ENCODE results near the gene GSTM3. TPM values are rescaled to one million over a fixed set of nuclear protein-coding genes. Genes with fewer than 3 reads are reported as not detected.

The GSTM3 gene
- 40.6 TPM for total RNA-seq

DNA sequence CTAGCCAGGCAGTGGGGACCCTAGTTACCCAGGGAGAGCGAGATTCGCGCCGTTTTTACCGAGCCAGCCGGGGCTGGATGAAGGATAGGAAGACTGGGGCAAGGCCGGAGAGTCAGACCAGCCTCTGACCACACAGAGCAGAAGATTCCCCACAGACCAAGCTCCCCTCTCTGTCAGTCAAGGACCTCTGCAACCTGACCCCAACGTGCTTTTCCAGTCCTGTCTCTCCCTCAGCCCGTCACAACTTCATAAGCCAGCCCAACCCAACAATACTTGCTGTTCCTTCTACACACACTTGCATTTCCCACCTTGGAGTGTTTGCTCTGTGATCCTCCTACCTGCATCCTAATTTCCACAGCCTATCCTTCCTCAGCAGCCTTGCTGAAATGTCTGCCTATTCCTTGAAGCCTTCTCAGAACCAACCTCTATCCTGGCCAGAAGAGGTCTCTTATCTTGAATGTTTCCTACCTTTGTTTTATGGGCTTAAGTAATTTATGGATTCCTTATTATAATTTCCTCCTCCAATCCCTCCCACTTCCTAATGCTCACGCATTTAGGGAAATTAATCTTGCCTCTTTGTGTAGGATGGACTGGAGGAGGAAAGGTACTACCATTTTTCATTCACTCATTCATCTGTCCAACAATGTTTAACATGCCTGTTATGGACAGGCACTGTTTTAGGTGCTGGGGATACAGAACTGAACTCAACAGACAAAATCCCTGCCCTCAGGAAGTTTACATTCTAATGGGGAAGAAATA lies at the start of gene GSTM3:
GSTM3 (minus strand) TSS at position 424 of the 759 bp plus-strand sequence. CDS start 751 bp downstream, outside the sequence.
- no peak for DNase-seq (ENCODE audit: low spot score)

DNA sequence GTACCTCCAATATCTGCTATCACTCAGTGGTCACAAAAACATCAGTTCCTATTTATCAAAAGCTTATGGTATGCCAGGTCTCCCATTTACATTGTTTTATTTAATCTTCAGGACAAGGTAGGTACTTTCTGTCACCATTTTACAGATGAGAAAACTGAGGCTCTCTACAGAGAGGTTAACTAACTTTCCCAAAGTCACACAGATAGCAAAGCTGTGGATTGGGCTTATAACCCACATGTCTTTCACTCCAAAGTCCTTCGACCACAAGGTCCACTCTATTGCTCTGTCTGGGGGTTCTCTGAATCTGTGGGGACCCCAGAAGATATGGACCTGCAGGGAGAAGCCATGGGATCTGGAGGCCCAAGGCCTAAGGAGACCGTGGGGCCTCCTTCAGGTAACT lies 49.5 kb upstream of the GSTM3 start:
- no peak for DNase-seq (ENCODE audit: low spot score)

DNA sequence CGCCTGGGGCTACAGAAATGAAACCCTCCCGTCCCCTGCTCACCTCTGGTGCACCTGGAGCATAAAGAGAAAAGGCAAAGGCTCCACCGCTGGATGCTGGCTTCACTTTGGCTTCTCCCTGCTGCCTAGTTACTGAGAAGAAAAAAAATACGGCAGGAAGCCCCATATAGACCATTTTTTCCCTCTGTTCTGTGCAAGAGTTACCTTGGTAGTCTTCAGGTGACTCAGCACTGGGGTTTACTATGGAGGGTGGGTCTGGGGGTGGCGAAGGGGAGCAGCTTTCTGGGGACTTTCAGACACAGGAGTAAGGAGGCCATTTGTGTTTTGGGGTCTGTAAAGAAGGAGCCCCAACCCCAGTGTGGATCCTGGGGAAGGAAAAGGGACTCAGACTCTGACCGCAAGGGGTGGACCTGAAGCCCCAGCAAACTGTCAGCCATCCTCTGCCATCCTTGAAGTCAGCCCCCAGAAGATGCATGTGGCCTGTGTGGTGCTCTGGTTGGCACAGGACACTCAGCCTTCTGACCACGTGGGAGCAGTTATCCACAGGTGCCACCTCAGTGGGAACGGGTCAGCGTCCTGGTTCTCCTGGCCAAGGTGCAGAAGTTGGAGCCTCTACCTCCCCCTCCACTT lies 48.8 kb upstream of the GSTM3 start:
- no peak for DNase-seq (ENCODE audit: low spot score)

DNA sequence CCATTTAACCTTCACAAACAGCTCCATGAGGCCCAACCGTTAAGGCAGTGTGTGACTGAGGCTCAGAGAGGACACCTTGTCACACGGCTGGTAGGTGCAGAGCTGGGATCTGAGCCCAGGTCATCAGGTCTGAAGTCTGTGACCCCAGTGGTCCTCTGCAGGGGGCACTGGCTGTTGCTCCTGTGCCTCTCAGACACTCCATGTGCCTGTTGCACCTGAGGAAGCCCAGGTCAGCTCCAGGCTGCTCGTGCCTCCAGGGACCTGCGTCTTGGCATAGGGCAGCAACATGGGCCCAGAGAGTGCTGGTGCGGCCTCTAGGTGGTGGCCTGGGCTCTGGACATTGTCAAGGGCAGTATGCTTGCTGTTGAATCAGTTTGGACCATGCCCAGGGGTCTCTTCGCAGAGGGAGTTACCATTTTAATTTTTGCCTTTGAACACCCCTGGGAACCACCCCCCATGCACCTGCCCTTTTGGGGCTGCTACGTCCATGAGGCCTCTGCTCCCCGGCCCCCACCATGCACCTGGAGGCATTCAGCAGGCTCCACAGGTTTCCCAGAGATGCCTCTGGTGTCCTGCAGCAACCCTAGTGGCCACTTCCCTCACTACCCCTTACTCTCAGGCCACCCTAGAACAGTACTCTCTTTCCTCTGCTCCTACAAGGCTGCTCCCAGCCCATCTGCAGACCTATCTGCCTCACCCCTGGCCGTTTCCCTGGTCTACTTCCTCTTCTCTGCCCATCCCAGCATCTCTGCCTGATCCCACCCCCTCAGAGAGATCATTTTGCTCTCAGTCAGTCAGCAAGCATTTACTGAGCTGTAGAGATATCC lies 48.1 kb upstream of the GSTM3 start:
- no peak for DNase-seq (ENCODE audit: low spot score)

DNA sequence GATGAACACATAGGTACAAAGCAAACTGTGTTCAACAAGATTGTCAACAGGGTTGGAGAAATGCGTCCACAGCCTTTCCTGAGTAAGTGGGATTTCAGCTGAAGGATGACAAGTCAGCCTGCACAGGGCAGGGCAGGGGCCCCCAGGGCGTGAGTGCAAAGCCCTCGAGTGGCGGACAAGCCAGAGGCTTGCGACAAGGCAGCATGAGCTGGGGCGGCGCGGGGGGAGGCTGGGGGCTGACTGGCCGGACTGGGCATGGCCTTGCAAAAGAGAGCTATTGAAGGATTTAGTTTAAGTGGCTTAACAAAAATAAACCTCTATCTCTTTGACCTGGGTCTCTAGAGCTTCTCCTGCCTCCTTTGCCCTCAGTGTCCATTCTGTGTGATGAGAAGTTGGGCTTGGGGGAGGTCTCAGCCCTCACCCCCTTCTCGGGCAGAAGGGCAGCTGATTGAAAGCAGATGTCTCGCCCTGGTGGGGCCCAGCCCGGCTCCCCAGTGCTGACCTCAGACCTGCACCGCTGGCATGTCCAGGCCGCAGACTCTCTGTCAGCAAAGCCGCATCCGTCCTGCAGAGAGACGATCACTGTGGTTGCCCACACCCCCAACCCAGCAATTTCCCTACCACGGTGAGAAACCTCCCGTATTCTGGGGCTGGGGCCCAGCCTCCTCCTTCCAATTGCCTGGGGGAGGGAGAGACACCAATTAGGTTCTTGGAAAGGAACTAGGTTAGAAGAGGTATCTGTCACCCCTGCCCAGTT lies 47.2 kb upstream of the GSTM3 start:
- no peak for DNase-seq (ENCODE audit: low spot score)

DNA sequence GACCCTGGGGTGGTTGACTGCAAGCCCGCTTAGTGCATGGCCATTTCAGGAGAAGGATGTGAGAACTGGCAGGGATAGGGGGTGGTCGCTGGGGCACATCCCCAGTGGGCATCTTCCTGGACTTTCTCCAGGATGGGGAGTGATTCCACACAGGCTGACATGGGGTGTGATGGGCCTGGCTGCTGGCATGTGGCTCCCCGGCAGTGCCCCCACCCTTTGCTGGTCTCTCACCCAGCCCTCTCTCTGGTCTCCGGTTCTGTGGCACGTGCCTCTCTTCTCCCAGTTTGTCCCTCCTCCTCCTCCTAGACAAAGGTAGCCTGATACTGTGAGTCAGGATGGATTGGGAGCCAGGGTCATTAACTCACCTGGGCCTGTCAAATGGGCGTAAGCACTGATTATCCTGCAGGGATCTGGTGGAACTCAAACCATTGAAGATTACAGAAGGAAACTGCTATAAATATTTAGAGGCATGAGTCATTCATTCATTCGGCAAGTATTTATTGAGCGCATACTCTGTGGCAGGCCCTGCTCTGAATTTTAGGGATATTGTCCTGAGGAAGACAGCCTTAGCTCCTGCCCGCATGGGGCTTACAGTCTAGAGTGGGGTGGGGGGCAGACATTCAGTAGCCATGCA lies 46.5 kb upstream of the GSTM3 start:
- DNase-seq (ENCODE audit: low spot score): no peak

DNA sequence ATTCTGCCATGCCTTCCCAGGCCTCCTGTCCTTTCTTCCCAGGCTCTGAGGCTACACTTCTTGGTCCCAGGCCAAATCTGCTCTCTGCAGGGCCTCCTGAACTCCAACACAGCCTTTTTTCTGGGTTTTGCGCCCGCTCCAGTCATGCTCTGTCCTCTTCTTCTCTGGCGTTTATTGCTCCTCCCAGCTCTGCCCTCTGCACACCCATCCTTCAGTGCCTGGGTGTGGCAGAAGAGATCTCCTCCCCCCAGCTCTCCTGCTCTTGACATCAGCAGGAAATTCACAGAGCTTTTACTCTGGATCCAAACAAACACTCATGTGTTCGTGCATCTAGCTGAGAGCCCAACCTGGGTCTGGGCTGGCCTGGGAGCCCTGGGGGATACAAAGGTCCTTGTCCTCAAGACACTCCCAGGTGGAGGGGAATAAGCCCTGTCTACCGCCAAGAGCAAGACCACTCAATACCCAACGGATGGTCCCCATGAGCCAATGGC lies 45.7 kb upstream of the GSTM3 start:
- DNase-seq (ENCODE audit: low spot score): peak; percentile 66

DNA sequence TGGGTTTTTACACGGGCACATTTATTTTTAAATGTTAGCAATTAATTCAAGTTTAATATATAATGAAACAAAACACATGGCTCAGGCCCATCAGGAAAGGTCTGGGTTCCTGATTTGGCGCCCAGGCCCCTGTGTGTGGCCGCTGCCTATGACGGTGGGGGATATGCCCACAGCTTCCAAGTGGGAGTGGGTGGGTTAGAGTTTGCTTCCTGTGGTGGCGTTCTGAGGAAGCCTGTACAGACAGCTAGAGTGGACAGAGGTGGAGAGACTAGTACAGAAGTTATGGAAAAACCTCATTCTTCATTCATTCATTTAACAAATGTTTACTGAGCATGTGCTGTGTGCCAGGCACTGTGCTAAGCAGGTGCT lies 45.3 kb upstream of the GSTM3 start:
- no peak for DNase-seq (ENCODE audit: low spot score)

DNA sequence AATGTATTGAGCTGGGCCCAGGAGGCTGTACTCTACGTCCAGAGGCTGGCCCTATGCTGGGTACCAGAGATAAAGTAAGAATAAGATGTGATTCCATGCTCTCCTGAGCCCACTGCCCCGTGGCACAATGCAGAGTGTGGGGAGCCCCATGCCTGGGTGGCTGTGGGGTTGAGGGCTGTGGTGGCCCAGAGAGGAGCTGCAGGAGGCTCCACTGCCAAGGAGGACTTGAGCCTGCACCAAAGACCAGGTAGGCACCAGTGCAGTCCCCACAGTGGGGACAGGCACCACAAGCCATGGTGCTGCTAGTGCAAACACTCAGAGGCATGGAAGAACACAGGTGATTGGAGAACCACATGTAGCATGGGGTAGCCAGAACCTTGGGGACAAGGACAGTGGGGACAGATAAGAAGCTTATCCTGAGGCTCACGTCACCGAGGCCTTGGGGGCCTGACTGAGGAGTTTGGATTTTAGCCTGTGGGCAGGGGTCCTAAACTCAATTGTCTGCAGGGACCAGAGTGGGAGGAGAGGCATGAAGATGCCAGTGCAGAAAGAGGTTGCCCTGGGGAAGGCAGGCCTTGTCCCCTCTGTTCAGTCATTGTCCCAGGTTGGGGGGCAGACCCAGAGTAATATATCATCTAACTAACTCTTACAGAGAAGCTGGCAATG lies 44.7 kb upstream of the GSTM3 start:
- DNase-seq (ENCODE audit: low spot score): no peak

DNA sequence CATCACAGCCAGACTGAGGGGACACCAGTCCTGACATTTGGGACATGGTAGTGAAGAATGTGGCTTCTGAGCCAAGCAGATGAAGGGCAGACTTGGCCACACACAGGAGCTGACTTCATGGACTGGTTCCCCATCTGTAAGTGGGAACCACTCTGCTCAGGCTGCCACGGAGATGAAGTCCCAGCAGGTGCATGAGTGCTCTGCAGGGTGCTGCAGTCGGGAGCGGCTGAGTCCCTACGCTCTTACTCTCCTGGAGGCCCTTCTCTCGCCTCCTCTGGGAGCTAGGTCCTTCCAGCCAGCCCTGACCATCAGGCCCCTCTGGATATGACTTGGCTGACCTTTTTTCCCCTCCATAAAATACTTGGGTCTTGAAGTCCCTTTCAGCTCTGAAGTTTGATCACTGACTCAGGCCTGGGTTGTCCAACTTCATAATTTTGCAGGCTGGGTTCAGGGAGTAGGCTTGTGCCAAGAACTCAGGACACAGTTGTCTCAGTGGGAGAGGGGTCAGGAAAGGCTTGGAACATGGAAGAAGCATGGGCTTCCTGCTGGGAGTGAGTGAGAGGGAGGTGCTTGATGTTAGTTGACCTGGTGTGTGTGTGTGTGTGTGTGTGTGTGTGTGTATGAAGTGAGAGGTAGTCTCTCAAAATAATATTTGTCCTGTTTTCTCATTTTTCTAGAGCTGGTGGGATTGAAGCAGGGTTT lies 43.9 kb upstream of the GSTM3 start:
- no peak for DNase-seq (ENCODE audit: low spot score)

DNA sequence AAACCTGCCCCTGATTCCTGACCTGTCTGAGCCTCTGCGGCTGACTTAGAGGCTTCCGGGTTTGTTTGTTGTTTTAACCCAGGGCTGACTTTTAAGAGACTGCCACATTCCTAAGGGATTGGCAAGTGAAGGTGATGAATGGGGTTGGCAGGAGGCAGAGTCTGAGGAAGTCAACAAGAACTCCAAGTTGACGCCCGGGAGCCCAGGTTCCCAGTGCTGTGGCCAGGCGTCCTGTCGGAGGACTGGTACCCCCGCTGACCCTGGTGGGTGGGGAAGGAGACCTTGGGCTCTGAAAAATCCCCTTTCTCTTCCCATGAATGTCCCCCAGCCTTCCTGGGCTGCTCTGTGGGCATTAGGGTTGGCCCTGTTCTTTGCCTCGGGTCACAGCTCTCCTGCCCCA lies 42.6 kb upstream of the GSTM3 start:
- DNase-seq (ENCODE audit: low spot score): peak; percentile 70

DNA sequence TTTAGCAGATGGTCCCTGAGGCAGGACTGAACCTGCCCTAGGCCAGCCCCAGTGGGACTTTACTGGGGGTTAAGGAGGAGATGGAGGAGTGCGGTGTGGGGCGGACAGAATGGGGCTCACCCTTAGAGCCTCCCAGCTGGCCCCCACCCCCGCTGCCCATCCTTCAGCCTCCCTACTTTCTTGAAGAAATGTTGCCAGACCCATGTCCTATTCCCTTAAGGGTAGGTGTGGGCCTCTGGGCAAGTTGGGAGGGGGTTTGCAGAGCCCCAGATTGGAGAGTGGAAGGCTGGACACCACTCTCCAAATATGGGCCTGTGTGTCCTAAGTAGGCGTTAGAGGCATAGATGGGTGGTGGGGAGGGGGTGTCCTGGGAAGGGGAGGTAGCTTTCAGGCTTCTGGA lies 42.1 kb upstream of the GSTM3 start:
- DNase-seq (ENCODE audit: low spot score): no peak

DNA sequence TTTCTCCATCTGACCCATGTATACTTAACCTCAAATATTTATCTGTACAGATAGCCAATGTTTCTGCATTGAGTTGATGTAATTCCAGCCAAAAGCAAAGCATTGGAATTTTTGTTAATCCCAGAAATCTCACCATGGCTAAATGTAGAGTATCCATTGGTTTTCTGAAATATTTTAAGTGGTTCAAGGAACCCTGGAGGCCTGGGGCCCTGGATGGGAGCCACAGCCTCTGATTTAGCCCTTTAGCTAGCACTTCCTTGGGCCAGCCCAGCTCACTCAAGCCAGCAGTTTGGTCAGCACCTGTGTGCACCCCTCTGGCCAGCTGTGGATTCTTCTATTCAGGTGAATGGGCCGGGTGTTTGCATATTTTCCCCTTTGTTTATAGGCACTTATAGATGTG lies 41.7 kb upstream of the GSTM3 start:
- DNase-seq (ENCODE audit: low spot score): no peak

DNA sequence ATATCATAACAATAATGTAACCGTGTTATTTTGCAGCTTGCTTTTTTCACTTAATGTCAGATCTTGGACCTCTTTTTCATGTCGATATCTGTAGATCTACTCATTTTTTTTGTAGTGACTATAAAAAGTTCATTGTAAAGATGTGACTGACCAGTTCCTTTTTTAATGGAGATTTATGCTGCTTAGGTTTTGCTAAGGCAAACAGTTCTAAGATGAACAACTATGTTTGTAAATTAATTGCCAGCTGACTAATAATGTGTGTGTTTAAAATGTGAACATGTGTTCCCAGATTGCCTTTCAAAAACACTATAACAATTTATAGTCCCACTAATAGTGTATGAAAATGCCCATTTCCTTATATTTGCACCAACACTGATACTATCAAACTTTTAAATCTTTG lies 41.0 kb upstream of the GSTM3 start:
- no peak for DNase-seq (ENCODE audit: low spot score)

DNA sequence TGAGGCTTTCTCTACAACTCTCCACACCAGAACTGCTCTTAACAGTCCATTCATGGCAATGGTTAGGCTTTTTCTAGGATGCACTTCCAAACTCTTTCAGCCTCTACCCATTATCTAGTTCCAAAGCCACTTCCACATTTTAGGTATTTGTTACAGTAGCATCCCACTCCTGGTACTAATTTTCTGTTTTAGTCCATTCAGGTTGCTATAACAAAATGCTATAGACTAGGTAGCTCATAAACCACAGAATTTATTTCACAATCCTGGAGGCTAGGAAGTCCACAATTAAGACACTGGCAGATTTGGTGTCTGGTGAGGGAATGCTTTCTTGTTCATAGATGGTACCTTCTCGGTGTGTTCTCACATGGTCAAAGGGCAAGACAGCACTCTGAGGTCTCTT lies 40.1 kb upstream of the GSTM3 start:
- DNase-seq (ENCODE audit: low spot score): no peak

DNA sequence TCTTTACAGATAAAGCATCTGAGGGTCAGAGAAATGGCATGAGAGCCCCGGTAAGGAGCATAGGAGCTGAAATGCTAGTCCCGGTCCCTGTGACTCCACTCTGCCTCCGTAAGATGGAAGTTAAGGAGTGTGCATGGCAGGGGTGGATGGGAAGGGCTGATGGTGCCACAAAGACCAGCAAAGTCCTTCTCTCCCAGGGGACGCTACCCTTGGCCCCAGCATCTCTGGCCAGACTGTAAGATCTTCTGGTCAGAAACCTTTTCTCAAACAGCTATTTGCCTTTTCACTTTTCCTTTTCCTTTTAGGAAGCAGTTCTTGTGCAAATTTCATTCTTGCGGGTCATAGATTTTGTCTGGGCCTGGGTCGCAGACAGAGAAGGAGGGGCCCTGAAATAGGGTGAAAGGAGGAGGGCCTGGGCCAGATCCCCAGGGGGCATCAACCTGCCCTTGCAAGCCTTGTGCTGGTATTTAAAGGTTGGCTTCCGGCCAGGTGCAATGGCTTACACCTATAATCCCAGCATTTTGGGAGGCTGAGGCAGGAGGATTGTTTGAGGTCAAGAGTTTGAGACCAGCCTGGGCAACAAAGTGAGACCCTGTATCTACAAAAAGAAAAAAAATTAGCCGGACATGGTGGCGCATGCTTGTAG lies 37.3 kb upstream of the GSTM3 start:
- DNase-seq (ENCODE audit: low spot score): no peak

DNA sequence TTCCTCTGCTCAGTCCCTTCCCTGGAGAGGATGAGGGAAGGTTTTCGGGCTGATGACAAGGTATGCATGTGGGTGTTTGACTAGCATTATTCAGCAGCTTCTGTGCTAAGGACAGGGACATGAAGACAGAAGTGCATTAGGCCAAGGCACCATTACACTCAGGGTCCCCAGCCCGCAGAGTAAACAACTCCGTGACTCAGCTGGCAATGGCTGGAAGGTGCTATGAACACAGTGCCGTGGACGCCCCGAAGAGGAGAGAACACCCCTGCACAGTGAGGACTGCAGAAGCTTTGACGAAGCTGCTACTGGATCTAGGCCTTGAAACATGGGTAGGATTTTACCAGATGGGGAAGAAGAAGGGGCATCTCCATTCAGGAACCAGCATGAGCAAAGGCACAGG lies 36.6 kb upstream of the GSTM3 start:
- DNase-seq (ENCODE audit: low spot score): no peak

DNA sequence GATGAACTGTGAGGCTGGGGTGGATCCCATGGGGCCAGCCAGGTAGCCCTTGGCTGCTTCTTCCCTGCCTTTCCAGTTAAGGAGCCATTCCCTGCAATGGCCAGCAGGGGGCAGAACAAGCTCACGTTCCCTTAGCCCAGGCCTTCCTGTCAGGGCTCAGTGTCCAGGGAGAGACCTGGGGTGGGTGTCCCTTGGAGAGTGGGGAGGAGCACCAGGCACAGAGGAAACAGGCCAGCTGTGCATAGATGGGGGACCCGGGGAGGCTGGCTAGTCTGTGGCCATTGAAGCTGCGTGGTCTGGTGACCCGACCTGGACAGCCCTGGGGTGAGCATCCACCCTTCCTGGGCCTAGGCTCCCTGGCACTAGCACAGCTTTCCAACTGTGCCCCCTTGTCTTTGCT lies 36.1 kb upstream of the GSTM3 start:
- DNase-seq (ENCODE audit: low spot score): peak; percentile 84

DNA sequence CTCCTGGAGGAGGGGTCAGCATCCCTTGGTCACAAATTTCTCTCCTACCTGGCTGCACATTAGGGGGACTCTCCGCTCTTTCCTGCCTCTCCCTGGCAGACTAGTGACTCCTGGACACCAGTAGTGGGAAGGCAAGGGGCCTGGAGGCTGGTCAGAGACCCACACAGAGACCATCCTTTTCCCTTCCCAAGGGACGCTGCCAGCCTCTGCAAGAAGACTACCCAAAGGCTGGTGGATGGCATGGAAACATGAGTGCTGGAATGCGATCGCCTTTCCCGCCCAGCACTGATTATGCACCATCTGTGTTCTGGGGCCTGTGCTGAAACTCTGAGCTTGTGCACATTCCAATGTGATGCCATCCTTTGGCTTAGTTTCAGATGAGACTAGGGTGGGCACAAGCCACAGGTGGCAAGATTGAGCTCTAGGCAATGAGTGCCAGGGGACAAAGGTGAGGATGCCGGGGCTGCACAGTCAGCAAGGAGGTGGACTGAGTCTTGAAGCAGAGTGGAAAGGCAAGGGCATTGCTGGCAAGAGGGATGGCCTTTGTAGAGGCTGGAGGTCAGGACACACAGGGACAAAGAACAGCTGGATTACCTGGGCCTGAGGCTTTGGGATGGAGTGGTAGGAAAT lies 35.5 kb upstream of the GSTM3 start:
- no peak for DNase-seq (ENCODE audit: low spot score)
